A549 (cell line): ENCODE data around the gene PEPD. TPM values are rescaled to one million over a fixed set of nuclear protein-coding genes. Genes with fewer than 3 reads are reported as not detected.

Experiments
- ATAC-seq, 2 experiments: fragments of 200-7000 bp in 1 of 2; fragments of >200 bp in 1 of 2; cut with Nextera tagmentation in 1 of 2; cut with Tn5 transposase in 1 of 2; 3 replicates each; pipeline versions ENCODE4 v1.8.0 to v1.9.1; 2018 to 2020; ENCODE audit warnings: mild to moderate bottlenecking in 1 of 2, moderate library complexity in 1 of 2
- CTCF ChIA-PET: fragments of 300-600 bp; sonication (Branson Sonifier 250); formaldehyde crosslinking; extraction: SDS; loops from one replicate; lab custom pipeline; 2021; ENCODE audit warnings: antibody characterized with exemption, inconsistent platforms; lab: Yijun Ruan, JAX
- POLR2A ChIA-PET: fragments of 350-600 bp; formaldehyde crosslinking; extraction: SDS; loops from one replicate; lab custom pipeline; 2021; ENCODE audit warnings: antibody characterized with exemption, inconsistent platforms; lab: Yijun Ruan, JAX
- DNase-seq, 2 experiments: peaks; one replicate each; pipeline versions ENCODE4 v3.0.0 to v3.0.0-alpha.2; 2011 to 2016; ENCODE audit warnings: low read depth in 1 of 2, low spot score in 1 of 2
- FAIRE-seq: peaks from 2 replicates; lab custom pipeline; 2011; peaks lifted over from hg19 to GRCh38; lab: Jason Lieb, UNC
- H3K27ac ChIP-seq, 2 experiments: fragments of >200 bp; sonication (Bioruptor Twin); formaldehyde crosslinking; 3 replicates each; pipeline ENCODE4 v1.5.1; 2016 to 2017
- H3K4me1 ChIP-seq: fragments of >200 bp; sonication (Bioruptor Twin); formaldehyde crosslinking; 3 replicates; pipeline ENCODE4 v1.6.1; 2016
- H3K4me2 ChIP-seq: fragments of >200 bp; sonication (Bioruptor Twin); formaldehyde crosslinking; 3 replicates; pipeline ENCODE4 v1.6.1; 2016
- H3K4me3 ChIP-seq: fragments of >200 bp; sonication (Bioruptor Twin); formaldehyde crosslinking; 3 replicates; pipeline ENCODE4 v1.5.1; 2016
- H3K9me3 ChIP-seq: fragments of >200 bp; sonication (Bioruptor Twin); formaldehyde crosslinking; 3 replicates; pipeline ENCODE4 v1.6.1; 2016
- ATOH8 ChIP-seq: fragments of 250-450 bp; sonication (Bioruptor Pico); IDR thresholded peaks from 2 replicates; pipeline ENCODE4 v1.5.0; 2020; ENCODE audit warnings: low read depth, mild to moderate bottlenecking, moderate library complexity
- CBX2 ChIP-seq: fragments of 200-600 bp; sonication (generic); IDR thresholded peaks from 2 replicates; pipeline ENCODE4 v1.6.1; 2016; ENCODE audit warnings: low read depth, mild to moderate bottlenecking, borderline replicate concordance
- GATA3 ChIP-seq: IDR thresholded peaks from 2 replicates; pipeline ENCODE4 v1.6.1; 2012; ENCODE audit warnings: borderline replicate concordance
- HEYL ChIP-seq: fragments of 250-450 bp; sonication (Bioruptor Pico); IDR thresholded peaks from 2 replicates; pipeline ENCODE4 v1.8.0; 2021; ENCODE audit warnings: mild to moderate bottlenecking, moderate library complexity
- HOXA7 ChIP-seq: fragments of 250-450 bp; sonication (Bioruptor Pico); IDR thresholded peaks from 2 replicates; pipeline ENCODE4 v1.5.0; 2020; ENCODE audit warnings: mild to moderate bottlenecking, moderate library complexity
- HOXB13 ChIP-seq: fragments of 250-450 bp; sonication (Bioruptor Pico); IDR thresholded peaks from 2 replicates; pipeline ENCODE4 v1.5.0; 2020; ENCODE audit warnings: low read depth, mild to moderate bottlenecking, moderate library complexity
- MAZ ChIP-seq: fragments of 150-350 bp; IDR thresholded peaks from 2 replicates; pipeline ENCODE4 v1.6.1; 2014; ENCODE audit warnings: antibody characterized with exemption, low read depth, low read length, borderline replicate concordance
- MYC ChIP-seq: IDR thresholded peaks from 2 replicates; pipeline ENCODE4 v1.6.1; 2012; ENCODE audit warnings: mild to moderate bottlenecking, inconsistent platforms, low read length, improper control_type of control experiment, borderline replicate concordance
- NPAS2 ChIP-seq: fragments of 250-450 bp; sonication (Bioruptor Pico); IDR thresholded peaks from 2 replicates; pipeline ENCODE4 v1.8.0; 2022; ENCODE audit warnings: mild to moderate bottlenecking, moderate library complexity, borderline replicate concordance
- PBX3 ChIP-seq: IDR thresholded peaks from 2 replicates; pipeline ENCODE4 v1.6.1; 2012
- PHF8 ChIP-seq: fragments of 200-600 bp; sonication (generic); IDR thresholded peaks from 2 replicates; pipeline ENCODE4 v1.6.1; 2016; ENCODE audit warnings: low read depth, mild to moderate bottlenecking, antibody characterized with exemption, moderate library complexity, borderline replicate concordance
- POLR2A ChIP-seq: IDR thresholded peaks from 2 replicates; pipeline ENCODE4 v1.6.1; 2012; ENCODE audit warnings: mild to moderate bottlenecking, low read length
- RAD21 ChIP-seq, 2 experiments: fragments of >200 bp in 1 of 2; sonication (Bioruptor Twin) in 1 of 2; formaldehyde crosslinking in 1 of 2; IDR thresholded peaks in 1 of 2; conservative IDR thresholded peaks in 1 of 2; 2 replicates in 1 of 2; 3 replicates in 1 of 2; pipeline ENCODE4 v1.6.1; 2012 to 2018; ENCODE audit warnings: inconsistent platforms in 1 of 2
- REST ChIP-seq: fragments of 200-600 bp; sonication (generic); IDR thresholded peaks from 2 replicates; pipeline ENCODE4 v1.6.1; 2016; ENCODE audit warnings: antibody characterized with exemption, mild to moderate bottlenecking, moderate library complexity
- RNF2 ChIP-seq: fragments of 200-600 bp; sonication (generic); IDR thresholded peaks from 2 replicates; pipeline ENCODE4 v1.6.1; 2016; ENCODE audit warnings: low read depth, mild to moderate bottlenecking, antibody characterized with exemption, moderate library complexity, borderline replicate concordance
- SREBF2 ChIP-seq: fragments of 450-650 bp; IDR thresholded peaks from 2 replicates; pipeline ENCODE4 v1.6.1; 2014; ENCODE audit warnings: mild to moderate bottlenecking, moderate library complexity
- USF2 ChIP-seq: fragments of 450-650 bp; IDR thresholded peaks from 2 replicates; pipeline ENCODE4 v1.6.1; 2014; ENCODE audit warnings: antibody characterized with exemption
- ZFP36 ChIP-seq: fragments of 450-650 bp; IDR thresholded peaks from 2 replicates; pipeline ENCODE4 v1.6.1; 2014; ENCODE audit warnings: borderline replicate concordance; ENCODE audit not compliant: partially characterized antibody
- ZSCAN20 ChIP-seq: fragments of 250-450 bp; sonication (Bioruptor Pico); IDR thresholded peaks from 2 replicates; pipeline ENCODE4 v1.8.0; 2022; ENCODE audit warnings: mild to moderate bottlenecking, moderate library complexity
- WGBS: methylation state at CpG from one replicate; pipeline ENCODE4 v1.1.6; 2017; ENCODE audit errors: missing lambda C conversion rate; 5-methylcytosine and 5-hydroxymethylcytosine counted together
- polyA plus RNA-seq, 4 experiments: library from polyadenylated mRNA; depleted of rRNA in 3 of 4; stranded (reverse); fragments of >200 nt; fragmentation: RNase III in 1 of 4; extraction: RNeasy Plus Mini Kit Qiagen cat#74134 plus additional on column Dnase treatment in 1 of 4; gene quantifications; 2 replicates in 3 of 4; 3 replicates in 1 of 4; pipeline ENCODE4 v1.2.3, GENCODE V29; 2011 to 2017

PEPD gene
- polyA plus RNA-seq, 2 of the 4 experiments (the other 2 are of a cell fraction): 85.5 to 100 TPM

GRCh38 chr19:33411621-33412180 is 109.9 kb downstream of the PEPD start:
- POLR2A ChIA-PET: no interaction called here
- FAIRE-seq (no peak), DNase-seq (no peak), ATAC-seq (no peak)
- H3K9me3 ChIP-seq: no peaks in the 10 kb centered on the region
- no peak overlapping the region for H3K4me2 ChIP-seq
- H3K27ac ChIP-seq: no peak overlapping the region
- TF ChIP-seq PBX3: no peak
- TF ChIP-seq RAD21 (conservative IDR thresholded peaks at IDR 0.05 in 1 of 2, IDR thresholded peaks at IDR 0.05 in 1 of 2): no peak
- WGBS: 88% methylated on average over 20 of the region's 20 CpGs
- no peak overlapping the region for H3K4me3 ChIP-seq
- CTCF ChIA-PET: interaction anchor here (1.1 to 36.3 kb wide), 9 partner anchors 3 to 366 kb away, joined by 3 to 1493 read pairs (median 253); partner anchors contain the start of gene CEBPA
- H3K4me1 ChIP-seq: no peaks in the 10 kb centered on the region

GRCh38 chr19:33410915-33411401 is 110.6 kb downstream of the PEPD start:
- no peaks in the 10 kb centered on the region for H3K9me3 ChIP-seq

More at GRCh38 chr19:33410915-33411401, 110.6 kb downstream of the PEPD start:
- no peak overlapping the region for H3K4me2 ChIP-seq
- ChIA-PET CTCF (interaction anchor here (1.2 to 36.3 kb wide), 10 partner anchors 3 to 367 kb away, joined by 3 to 1493 read pairs (median 22); partner anchors contain the start of gene CEBPA), POLR2A (no interaction called here)
- ATAC-seq (no peak), FAIRE-seq (no peak), DNase-seq (no peak)
- no peak overlapping the region for H3K4me3 ChIP-seq
- H3K27ac ChIP-seq: no peak overlapping the region
- no peaks in the 10 kb centered on the region for H3K4me1 ChIP-seq
- 76% methylated on average over 19 of the region's 21 CpGs for WGBS
- TF ChIP-seq ZSCAN20 (CRISPR knock-in tag) (no peak), USF2 (no peak), ATOH8 (no peak), HOXB13 (CRISPR knock-in tag) (no peak), REST (no peak), MAZ (no peak), POLR2A (no peak), NPAS2 (CRISPR knock-in tag) (no peak), RNF2 (no peak), HOXA7 (CRISPR knock-in tag) (no peak), MYC (no peak), ZFP36 (no peak), HEYL (no peak), PHF8 (no peak), SREBF2 (no peak), CBX2 (no peak), GATA3 (no peak)
